ENCODE results near the gene LGMN. TPM values are rescaled to one million over a fixed set of nuclear protein-coding genes. Genes with fewer than 3 reads are reported as not detected.

Gene LGMN
- total and polyA plus RNA-seq, 9 of the 15 experiments (the other 6 are each of a cell fraction or from before 2014, with no cell fraction given), result 0.05 to 1.4 (median 0.43) TPM; not detected in 2

DNA sequence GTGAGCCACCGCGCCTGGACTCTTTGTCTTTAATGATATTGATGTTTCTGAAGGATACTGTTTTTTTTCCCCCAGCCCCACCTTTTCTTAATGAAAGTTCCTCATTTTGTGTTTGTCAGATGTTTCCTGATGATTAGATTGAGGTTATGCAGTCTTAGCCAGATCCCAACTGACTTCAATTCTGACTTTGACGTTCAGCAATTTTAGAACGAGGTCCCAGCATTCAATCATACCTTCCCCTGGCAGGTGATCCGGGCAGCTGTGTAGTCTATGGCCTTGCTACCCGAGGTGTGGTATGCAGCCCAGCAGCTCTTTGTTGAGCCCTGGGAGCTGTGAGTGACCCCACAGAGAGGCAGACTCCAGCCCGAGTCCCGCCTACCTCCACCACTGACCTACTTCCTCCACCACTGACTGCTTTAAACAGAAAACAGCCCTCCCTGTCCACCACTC, 82.7 kb downstream of the LGMN start (continued):
- peak; percentile 51 for TF ChIP-seq TCF3 (CRISPR knock-in tag; IDR thresholded peaks at IDR 0.05)
- no peak for TF ChIP-seq PRMT5 (CRISPR knock-in tag; IDR thresholded peaks at IDR 0.05)
- no peak for TF ChIP-seq PTRF (tag; IDR thresholded peaks at IDR 0.05)
- no peak for TF ChIP-seq NR1H2 (CRISPR knock-in tag; IDR thresholded peaks at IDR 0.05)
- 0 out of 2 replicates have a peak, but pooled peaks have one; percentile 8 for TF ChIP-seq EP300 (IDR thresholded peaks at IDR 0.05; ENCODE audit: low read length)
- TF ChIP-seq TEAD4 (IDR thresholded peaks at IDR 0.05; ENCODE audit: low read length), result peak; percentile 52; the same call in 1 of the 2 replicates
- no peak for TF ChIP-seq TEAD4 (CRISPR knock-in tag; IDR thresholded peaks at IDR 0.05; ENCODE audit: borderline replicate concordance)
- peak; percentile 21; the same call in 1 of the 2 replicates for TF ChIP-seq L3MBTL2 (IDR thresholded peaks at IDR 0.05)
- TF ChIP-seq, protein P1, sequence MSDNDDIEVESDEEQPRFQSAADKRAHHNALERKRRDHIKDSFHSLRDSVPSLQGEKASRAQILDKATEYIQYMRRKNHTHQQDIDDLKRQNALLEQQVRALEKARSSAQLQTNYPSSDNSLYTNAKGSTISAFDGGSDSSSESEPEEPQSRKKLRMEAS (CRISPR knock-in tag; IDR thresholded peaks at IDR 0.05), result 0 out of 2 replicates have a peak, but pooled peaks have one; percentile 10
- TF ChIP-seq, protein P2, sequence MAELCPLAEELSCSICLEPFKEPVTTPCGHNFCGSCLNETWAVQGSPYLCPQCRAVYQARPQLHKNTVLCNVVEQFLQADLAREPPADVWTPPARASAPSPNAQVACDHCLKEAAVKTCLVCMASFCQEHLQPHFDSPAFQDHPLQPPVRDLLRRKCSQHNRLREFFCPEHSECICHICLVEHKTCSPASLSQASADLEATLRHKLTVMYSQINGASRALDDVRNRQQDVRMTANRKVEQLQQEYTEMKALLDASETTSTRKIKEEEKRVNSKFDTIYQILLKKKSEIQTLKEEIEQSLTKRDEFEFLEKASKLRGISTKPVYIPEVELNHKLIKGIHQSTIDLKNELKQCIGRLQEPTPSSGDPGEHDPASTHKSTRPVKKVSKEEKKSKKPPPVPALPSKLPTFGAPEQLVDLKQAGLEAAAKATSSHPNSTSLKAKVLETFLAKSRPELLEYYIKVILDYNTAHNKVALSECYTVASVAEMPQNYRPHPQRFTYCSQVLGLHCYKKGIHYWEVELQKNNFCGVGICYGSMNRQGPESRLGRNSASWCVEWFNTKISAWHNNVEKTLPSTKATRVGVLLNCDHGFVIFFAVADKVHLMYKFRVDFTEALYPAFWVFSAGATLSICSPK (IDR thresholded peaks at IDR 0.05; ENCODE audit: borderline replicate concordance), result no peak
- no peak for TF ChIP-seq ELF2 (CRISPR knock-in tag; IDR thresholded peaks at IDR 0.05)
- no peak for TF ChIP-seq BCL6 (CRISPR knock-in tag; IDR thresholded peaks at IDR 0.05)
- TF ChIP-seq, protein P3, sequence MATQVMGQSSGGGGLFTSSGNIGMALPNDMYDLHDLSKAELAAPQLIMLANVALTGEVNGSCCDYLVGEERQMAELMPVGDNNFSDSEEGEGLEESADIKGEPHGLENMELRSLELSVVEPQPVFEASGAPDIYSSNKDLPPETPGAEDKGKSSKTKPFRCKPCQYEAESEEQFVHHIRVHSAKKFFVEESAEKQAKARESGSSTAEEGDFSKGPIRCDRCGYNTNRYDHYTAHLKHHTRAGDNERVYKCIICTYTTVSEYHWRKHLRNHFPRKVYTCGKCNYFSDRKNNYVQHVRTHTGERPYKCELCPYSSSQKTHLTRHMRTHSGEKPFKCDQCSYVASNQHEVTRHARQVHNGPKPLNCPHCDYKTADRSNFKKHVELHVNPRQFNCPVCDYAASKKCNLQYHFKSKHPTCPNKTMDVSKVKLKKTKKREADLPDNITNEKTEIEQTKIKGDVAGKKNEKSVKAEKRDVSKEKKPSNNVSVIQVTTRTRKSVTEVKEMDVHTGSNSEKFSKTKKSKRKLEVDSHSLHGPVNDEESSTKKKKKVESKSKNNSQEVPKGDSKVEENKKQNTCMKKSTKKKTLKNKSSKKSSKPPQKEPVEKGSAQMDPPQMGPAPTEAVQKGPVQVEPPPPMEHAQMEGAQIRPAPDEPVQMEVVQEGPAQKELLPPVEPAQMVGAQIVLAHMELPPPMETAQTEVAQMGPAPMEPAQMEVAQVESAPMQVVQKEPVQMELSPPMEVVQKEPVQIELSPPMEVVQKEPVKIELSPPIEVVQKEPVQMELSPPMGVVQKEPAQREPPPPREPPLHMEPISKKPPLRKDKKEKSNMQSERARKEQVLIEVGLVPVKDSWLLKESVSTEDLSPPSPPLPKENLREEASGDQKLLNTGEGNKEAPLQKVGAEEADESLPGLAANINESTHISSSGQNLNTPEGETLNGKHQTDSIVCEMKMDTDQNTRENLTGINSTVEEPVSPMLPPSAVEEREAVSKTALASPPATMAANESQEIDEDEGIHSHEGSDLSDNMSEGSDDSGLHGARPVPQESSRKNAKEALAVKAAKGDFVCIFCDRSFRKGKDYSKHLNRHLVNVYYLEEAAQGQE (IDR thresholded peaks at IDR 0.05; ENCODE audit: borderline replicate concordance), result 0 out of 2 replicates have a peak, but pooled peaks have one; percentile 5
- TF ChIP-seq, protein P3 (CRISPR knock-in tag; IDR thresholded peaks at IDR 0.05; ENCODE audit: low read depth), result no peak
- no peak for TF ChIP-seq CBFB (CRISPR knock-in tag; IDR thresholded peaks at IDR 0.05)
- peak; percentile 43; the same call in 1 of the 2 replicates for TF ChIP-seq GABPB1 (CRISPR knock-in tag; IDR thresholded peaks at IDR 0.05)
- peak; percentile 39; the same call in 1 of the 2 replicates for TF ChIP-seq ZFX (CRISPR knock-in tag; IDR thresholded peaks at IDR 0.05)
- peak; percentile 29; the same call in 1 of the 2 replicates for TF ChIP-seq ARID1B (IDR thresholded peaks at IDR 0.05)
- TF ChIP-seq WHSC1 (IDR thresholded peaks at IDR 0.05; ENCODE audit: low read length), result no peak
